GM18909 (cell line): ENCODE results near the gene WDR18.

Source experiments
- ATAC-seq: cut with Tn5 transposase; IDR thresholded peaks from one replicate; pipeline ENCODE4 v1.9.1; 2021; ENCODE audit warnings: mild to moderate bottlenecking; ENCODE audit not compliant: unreplicated experiment, poor library complexity

The WDR18 gene

GRCh38 chr19:1004803-1005664 lies 20.9 kb downstream of the WDR18 start:
- ATAC-seq = no peak

- no peak for ATAC-seq
These were observed 22.7 kb downstream of the WDR18 start for GRCh38 chr19:1006711-1007398.

GRCh38 chr19:1007399-1008251 lies 23.5 kb downstream of the WDR18 start:
- no peak for ATAC-seq

GRCh38 chr19:1008268-1009040 lies 24.3 kb downstream of the WDR18 start:
- ATAC-seq = no peak

GRCh38 chr19:1009041-1009980 lies 25.2 kb downstream of the WDR18 start:
- no peak for ATAC-seq

GRCh38 chr19:1009981-1010538 lies 25.9 kb downstream of the WDR18 start:
- no peak for ATAC-seq

- no peak for ATAC-seq
These were observed 26.7 kb downstream of the WDR18 start for GRCh38 chr19:1010586-1011510.

GRCh38 chr19:1011831-1012333 lies 27.7 kb downstream of the WDR18 start:
- no peak for ATAC-seq

GRCh38 chr19:1012334-1012733 lies 28.2 kb downstream of the WDR18 start:
- no peak for ATAC-seq

GRCh38 chr19:1013218-1013617 lies 29.1 kb downstream of the WDR18 start:
- no peak for ATAC-seq

GRCh38 chr19:1014161-1015060 lies 30.3 kb downstream of the WDR18 start:
- ATAC-seq = no peak

- no peak for ATAC-seq
These were observed 31.1 kb downstream of the WDR18 start for GRCh38 chr19:1015061-1015781.

- no peak for ATAC-seq
These were observed 31.9 kb downstream of the WDR18 start for GRCh38 chr19:1015782-1016646.

- ATAC-seq = no peak
These were observed 32.5 kb downstream of the WDR18 start for GRCh38 chr19:1016647-1017114.
